Epithelial cell of proximal tubule (primary cell): ENCODE results near the gene KIF6. TPM values are rescaled to one million over a fixed set of nuclear protein-coding genes. Genes with fewer than 3 reads are reported as not detected.

Source experiments
- DNase-seq: peaks from one replicate; pipeline ENCODE4 v3.0.0-alpha.2; 2011; ENCODE audit warnings: low read depth
- H3K4me3 ChIP-seq: 2 replicates; pipeline ENCODE4 v1.5.1; 2011; ENCODE audit warnings: low read depth, mild to moderate bottlenecking, low read length
- total RNA-seq: library from RNA; depleted of rRNA; stranded (reverse); fragments of >200 nt; gene quantifications from 2 replicates; pipeline ENCODE4 v1.2.3, GENCODE V29; 2015
- TF ChIP-seq, protein P1 (sequence below): conservative IDR thresholded peaks from 2 replicates; pipeline ENCODE4 v1.5.1; 2012; ENCODE audit warnings: low read depth, mild to moderate bottlenecking, low read length

Gene KIF6
- total RNA-seq, 1 donor from 2014 or later, result 0.69 TPM

DNA sequence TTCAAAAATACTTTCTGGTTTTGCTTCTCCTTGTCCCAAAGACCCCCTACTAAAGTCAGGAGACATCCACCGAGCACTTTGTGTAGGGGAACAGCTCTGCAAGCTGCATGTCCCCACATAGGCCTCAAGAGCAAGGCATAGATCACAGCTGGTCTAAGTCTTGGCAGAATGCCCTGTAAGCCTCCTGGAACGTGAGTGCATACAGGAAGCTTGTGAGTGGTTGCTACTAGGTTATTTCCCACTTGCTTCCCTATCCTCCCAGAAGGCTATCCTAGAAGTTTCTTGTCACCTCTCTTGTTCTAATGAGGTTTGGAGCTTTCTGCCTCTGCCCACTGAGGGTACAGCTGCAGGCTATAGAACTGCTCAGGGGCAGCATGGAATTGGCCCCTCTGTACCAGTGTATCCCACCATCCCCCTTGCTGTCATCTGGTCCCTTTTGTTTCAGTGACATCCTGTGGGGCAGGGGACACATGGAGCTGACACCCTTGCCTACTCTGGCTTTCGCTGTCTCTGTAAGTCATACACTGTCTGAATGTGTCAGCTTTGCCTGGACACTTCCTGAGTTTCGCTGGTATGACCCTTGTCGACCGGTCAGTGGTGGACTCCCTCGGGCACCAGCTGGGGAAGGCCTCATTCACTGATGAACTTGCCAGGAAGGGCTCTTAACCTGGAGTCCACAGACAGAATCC is 367.1 kb downstream of the KIF6 start:
- TF ChIP-seq, protein P1, sequence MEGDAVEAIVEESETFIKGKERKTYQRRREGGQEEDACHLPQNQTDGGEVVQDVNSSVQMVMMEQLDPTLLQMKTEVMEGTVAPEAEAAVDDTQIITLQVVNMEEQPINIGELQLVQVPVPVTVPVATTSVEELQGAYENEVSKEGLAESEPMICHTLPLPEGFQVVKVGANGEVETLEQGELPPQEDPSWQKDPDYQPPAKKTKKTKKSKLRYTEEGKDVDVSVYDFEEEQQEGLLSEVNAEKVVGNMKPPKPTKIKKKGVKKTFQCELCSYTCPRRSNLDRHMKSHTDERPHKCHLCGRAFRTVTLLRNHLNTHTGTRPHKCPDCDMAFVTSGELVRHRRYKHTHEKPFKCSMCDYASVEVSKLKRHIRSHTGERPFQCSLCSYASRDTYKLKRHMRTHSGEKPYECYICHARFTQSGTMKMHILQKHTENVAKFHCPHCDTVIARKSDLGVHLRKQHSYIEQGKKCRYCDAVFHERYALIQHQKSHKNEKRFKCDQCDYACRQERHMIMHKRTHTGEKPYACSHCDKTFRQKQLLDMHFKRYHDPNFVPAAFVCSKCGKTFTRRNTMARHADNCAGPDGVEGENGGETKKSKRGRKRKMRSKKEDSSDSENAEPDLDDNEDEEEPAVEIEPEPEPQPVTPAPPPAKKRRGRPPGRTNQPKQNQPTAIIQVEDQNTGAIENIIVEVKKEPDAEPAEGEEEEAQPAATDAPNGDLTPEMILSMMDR, result no peak
- peak; percentile 29 for DNase-seq
- H3K4me3 ChIP-seq, result no peak overlapping the region

- H3K4me3 ChIP-seq, result no peak overlapping the region
Observed at GRCh38 chr6:39353698-39354315, 371.4 kb downstream of the KIF6 start.

GRCh38 chr6:39350723-39351505 is 374.3 kb downstream of the KIF6 start:
- no peak overlapping the region for H3K4me3 ChIP-seq
- TF ChIP-seq, protein P1, result no peak
- no peak for DNase-seq

More at GRCh38 chr6:39353698-39354315, 371.4 kb downstream of the KIF6 start:
- TF ChIP-seq, protein P1, result no peak
- DNase-seq, result no peak

DNA sequence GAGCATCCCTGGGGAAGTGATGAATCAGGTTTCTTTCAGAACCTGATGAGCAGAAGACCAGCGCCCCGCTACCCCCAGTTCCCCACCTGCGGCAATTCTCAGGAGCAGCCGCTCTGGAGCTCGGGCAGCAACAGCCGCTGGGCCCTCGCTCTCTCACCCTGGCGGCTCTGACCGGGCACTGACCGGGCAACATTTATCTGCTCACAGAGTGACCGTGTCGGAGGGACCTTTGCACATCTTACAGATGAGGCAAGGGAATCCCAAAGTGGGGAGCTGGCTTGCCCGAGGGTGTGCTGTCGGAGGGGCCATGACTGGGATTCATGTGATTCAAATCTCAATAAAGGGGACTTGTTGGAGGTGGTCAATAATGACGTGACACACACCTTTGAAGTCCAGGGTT is 376.5 kb downstream of the KIF6 start:
- TF ChIP-seq, protein P1, result no peak
- DNase-seq, result no peak
- H3K4me3 ChIP-seq, result no peak overlapping the region

DNA sequence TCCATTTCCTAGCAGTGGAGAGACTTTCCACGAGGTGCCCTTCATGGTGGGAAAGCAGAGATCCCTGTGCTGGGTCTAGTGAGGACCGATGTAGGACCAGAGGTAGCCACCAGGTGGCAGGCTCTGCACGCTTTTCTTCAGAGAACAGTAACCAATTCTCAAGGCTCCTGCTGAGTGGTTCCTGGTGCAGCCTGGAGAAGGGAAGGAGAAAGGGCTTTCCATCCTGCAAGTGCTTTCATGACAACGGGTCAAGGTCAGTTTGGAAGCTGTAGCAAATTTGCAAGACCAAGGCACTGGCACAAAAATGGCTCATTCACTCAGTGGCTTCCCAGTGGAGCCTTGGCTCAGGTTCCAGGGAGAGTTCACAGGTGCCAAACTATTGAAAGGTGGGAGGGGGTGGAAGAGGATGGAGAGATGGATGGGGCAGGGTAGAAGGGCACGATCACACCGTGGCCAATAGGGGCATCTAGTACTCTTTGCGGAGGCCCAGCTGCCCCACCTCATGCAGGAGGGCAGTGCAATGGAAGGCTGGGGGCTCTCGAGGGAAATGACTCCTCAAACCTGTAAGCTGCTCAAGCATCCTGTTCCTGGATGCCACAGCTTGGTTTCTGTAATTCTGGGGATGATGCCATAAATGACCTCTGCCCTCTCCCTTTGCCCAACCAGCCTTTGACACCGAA is 377.2 kb downstream of the KIF6 start:
- TF ChIP-seq, protein P1, result peak; percentile 93
- no peak for DNase-seq
- H3K4me3 ChIP-seq, result no peak overlapping the region

DNA sequence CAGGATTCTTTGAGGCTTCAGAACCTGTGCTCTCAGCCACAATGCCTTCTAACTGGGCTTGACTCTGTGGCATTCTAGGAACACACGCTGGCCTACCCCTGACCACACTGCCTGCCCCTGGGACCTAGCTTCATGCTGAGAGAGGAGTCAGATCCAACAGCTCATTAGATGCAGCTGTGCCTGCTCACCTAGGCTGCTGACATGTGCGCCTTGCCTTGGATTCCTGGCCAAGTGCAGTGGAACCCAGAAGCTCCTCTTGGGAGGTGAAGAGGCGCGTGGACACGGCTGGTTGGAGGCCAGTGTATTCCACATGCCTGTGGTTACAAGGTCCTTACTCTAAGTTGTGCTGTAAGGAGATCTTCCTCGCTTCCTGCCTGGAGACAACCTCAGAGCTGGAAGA is 378.0 kb downstream of the KIF6 start:
- DNase-seq, result no peak
- H3K4me3 ChIP-seq, result no peak overlapping the region
- TF ChIP-seq, protein P1, result no peak
